GM12801 (cell line): ENCODE results near the gene IQCF2.

ENCODE experiments used
- TF ChIP-seq, protein P1 (sequence below): IDR thresholded peaks from one replicate; pipeline ENCODE4 v1.5.1; 2011; ENCODE audit warnings: control low read depth; ENCODE audit not compliant: insufficient read length; ENCODE audit errors: extremely low read depth

IQCF2 gene

GRCh38 chr3:51896607-51897305 is 35.3 kb downstream of the IQCF2 start:
- TF ChIP-seq, protein P1, sequence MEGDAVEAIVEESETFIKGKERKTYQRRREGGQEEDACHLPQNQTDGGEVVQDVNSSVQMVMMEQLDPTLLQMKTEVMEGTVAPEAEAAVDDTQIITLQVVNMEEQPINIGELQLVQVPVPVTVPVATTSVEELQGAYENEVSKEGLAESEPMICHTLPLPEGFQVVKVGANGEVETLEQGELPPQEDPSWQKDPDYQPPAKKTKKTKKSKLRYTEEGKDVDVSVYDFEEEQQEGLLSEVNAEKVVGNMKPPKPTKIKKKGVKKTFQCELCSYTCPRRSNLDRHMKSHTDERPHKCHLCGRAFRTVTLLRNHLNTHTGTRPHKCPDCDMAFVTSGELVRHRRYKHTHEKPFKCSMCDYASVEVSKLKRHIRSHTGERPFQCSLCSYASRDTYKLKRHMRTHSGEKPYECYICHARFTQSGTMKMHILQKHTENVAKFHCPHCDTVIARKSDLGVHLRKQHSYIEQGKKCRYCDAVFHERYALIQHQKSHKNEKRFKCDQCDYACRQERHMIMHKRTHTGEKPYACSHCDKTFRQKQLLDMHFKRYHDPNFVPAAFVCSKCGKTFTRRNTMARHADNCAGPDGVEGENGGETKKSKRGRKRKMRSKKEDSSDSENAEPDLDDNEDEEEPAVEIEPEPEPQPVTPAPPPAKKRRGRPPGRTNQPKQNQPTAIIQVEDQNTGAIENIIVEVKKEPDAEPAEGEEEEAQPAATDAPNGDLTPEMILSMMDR: no peak

DNA sequence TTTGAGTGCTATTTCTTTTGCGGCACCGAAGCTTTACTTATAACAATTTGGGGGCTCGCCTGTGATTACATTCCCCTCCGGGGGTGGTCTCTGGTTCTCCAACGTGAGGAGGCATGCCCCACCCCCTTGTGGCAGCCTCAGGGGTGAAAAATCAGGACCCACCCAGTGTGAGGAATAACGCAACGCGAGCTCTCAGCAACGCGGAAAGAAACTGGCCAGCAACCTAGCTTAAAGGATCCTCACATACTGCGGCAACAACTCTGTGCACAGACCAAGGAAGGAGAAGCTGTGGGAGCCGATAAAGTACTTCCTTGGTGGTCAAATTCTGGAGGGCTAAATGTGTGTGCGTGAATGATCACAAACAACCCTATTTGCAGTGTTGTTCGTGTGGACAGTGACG is 36.0 kb downstream of the IQCF2 start:
- TF ChIP-seq, protein P1: no peak

GRCh38 chr3:51904034-51904823 is 42.8 kb downstream of the IQCF2 start:
- TF ChIP-seq, protein P1: no peak

- TF ChIP-seq, protein P1: no peak
Observed at GRCh38 chr3:51908026-51908425, 46.6 kb downstream of the IQCF2 start.
